ENCODE data around the gene TRIML1. TPM values are rescaled to one million over a fixed set of nuclear protein-coding genes. Genes with fewer than 3 reads are reported as not detected.

TRIML1 gene
- total RNA-seq, 1 donor from 2014 or later, result not detected

DNA sequence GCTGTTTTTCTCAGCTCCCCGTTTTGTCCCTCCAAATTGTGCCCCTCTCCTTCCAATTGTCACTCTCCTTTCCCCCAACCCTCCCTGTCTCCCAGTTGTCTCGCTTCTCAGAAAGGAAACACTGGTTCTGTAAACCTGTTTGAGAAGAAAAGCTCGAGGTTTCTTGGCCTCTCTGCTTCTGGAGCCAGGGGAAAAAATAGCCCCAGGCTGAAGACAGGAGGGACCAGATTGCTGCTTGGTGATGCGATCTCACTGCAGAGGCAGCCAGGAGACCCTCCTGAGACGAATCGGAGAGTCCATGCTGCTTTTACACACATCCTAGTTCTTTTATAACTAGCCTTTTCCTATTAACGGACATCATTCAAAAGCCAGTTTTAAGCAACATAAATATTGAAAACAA is 21.2 kb downstream of the TRIML1 start:
- Mint-ChIP-seq H3K36me3 (ENCODE audit: unreplicated experiment) (no peaks in the 10 kb centered on the region), H3K4me3 (ENCODE audit: unreplicated experiment) (no peak overlapping the region), H3K27me3 (ENCODE audit: unreplicated experiment) (peaks cover 3% of the 10 kb centered on the region), H3K9me3 (ENCODE audit: unreplicated experiment) (peaks cover 3% of the 10 kb centered on the region), H3K4me1 (ENCODE audit: low read depth, unreplicated experiment) (peaks cover 9% of the 10 kb centered on the region), H3K27ac (ENCODE audit: unreplicated experiment) (no peak overlapping the region)
- TF ChIP-seq, protein P1, sequence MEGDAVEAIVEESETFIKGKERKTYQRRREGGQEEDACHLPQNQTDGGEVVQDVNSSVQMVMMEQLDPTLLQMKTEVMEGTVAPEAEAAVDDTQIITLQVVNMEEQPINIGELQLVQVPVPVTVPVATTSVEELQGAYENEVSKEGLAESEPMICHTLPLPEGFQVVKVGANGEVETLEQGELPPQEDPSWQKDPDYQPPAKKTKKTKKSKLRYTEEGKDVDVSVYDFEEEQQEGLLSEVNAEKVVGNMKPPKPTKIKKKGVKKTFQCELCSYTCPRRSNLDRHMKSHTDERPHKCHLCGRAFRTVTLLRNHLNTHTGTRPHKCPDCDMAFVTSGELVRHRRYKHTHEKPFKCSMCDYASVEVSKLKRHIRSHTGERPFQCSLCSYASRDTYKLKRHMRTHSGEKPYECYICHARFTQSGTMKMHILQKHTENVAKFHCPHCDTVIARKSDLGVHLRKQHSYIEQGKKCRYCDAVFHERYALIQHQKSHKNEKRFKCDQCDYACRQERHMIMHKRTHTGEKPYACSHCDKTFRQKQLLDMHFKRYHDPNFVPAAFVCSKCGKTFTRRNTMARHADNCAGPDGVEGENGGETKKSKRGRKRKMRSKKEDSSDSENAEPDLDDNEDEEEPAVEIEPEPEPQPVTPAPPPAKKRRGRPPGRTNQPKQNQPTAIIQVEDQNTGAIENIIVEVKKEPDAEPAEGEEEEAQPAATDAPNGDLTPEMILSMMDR (IDR thresholded peaks at IDR 0.05; ENCODE audit: partially characterized antibody, unreplicated experiment), result no peak
- peak; percentile 43 for DNase-seq

DNA sequence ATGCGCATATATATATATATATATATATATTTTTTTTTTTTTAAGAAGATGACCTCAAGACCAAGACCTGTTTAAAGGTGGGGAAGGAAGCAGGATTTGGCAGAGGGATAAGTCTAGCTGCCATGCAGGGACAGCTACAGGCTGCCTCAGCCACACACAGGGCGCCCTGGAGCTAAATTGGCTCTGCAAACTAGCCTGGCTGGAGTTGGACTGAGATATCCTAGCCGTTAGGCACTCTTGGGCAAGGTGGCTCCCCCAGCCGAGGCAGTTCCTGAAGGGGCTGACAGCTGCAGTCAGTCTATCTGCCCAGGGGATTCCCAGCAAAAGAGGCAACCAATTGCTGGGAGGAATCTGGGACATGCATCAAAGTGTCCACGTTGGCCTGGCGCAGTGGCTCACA is 21.9 kb downstream of the TRIML1 start:
- Mint-ChIP-seq H3K4me3 (ENCODE audit: unreplicated experiment) (no peak overlapping the region), H3K27ac (ENCODE audit: unreplicated experiment) (no peak overlapping the region), H3K4me1 (ENCODE audit: low read depth, unreplicated experiment) (peaks cover 9% of the 10 kb centered on the region), H3K36me3 (ENCODE audit: unreplicated experiment) (no peaks in the 10 kb centered on the region), H3K9me3 (ENCODE audit: unreplicated experiment) (peaks cover 3% of the 10 kb centered on the region), H3K27me3 (ENCODE audit: unreplicated experiment) (peaks cover 3% of the 10 kb centered on the region)
- peak; percentile 29 for DNase-seq
- TF ChIP-seq, protein P1 (IDR thresholded peaks at IDR 0.05; ENCODE audit: partially characterized antibody, unreplicated experiment), result no peak

DNA sequence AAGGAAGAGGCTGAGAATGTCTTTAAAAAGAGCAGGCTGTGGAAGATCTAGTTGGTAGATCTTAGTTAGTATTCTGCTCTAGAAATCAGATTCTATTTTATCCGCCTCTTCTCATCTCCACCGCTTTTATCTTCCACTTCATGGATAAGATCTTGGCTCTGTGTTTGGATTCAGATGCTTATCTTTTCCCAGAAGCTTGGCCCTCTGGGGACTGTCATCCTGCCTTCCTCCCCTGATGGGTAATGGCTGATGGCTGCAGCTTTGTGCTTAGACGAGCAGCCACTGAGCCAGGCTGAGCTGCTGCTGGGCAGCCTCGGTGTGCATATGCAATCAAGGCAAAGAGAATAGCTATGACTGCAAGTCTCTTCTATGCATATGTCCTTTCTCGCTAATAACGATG is 23.5 kb downstream of the TRIML1 start:
- peak overlapping the region; percentile 19 for H3K27ac Mint-ChIP-seq (ENCODE audit: unreplicated experiment)
- H3K4me3 Mint-ChIP-seq (ENCODE audit: unreplicated experiment), result no peak overlapping the region
- peak; percentile 34 for DNase-seq
- peaks cover 9% of the 10 kb centered on the region for H3K4me1 Mint-ChIP-seq (ENCODE audit: low read depth, unreplicated experiment)
- peaks cover 3% of the 10 kb centered on the region for H3K27me3 Mint-ChIP-seq (ENCODE audit: unreplicated experiment)
- H3K9me3 Mint-ChIP-seq (ENCODE audit: unreplicated experiment), result peaks cover 5% of the 10 kb centered on the region
- H3K36me3 Mint-ChIP-seq (ENCODE audit: unreplicated experiment), result no peaks in the 10 kb centered on the region
- TF ChIP-seq, protein P1 (IDR thresholded peaks at IDR 0.05; ENCODE audit: partially characterized antibody, unreplicated experiment), result no peak

DNA sequence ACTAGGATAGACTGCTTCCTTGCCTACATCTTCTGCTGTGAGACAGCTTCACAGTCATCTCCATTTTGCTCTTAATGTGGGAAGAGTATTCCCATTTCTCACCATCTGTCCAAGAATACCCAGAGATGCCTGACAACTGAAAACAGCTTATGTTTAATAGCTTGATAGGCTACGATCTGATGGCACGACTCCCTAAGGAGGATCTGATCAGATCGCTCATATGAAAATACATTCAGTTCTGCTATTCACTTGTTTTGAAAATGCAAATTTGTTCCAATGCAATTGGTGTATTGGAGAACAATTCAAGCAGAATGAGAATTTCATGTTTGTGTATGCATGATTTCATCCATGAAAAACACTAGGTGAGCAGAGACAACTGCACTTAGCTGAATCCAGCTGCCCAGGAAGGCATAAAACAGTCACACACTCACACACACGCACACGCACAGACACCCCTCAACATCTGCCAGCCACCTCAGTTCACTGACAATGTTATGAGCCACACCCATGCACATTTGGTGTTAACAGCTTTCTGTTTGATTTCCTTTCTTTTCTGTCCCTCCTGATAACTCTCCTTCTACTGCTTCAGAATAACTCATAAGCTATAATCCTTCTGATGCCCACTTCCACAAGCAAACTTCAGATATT is 29.6 kb downstream of the TRIML1 start:
- no peak overlapping the region for H3K4me3 Mint-ChIP-seq (ENCODE audit: unreplicated experiment)
- H3K9me3 Mint-ChIP-seq (ENCODE audit: unreplicated experiment), result peaks cover 2% of the 10 kb centered on the region
- peak; percentile 21 for DNase-seq
- H3K36me3 Mint-ChIP-seq (ENCODE audit: unreplicated experiment), result no peaks in the 10 kb centered on the region
- H3K27ac Mint-ChIP-seq (ENCODE audit: unreplicated experiment), result peak overlapping the region; percentile 57
- TF ChIP-seq, protein P1 (IDR thresholded peaks at IDR 0.05; ENCODE audit: partially characterized antibody, unreplicated experiment), result no peak
- H3K27me3 Mint-ChIP-seq (ENCODE audit: unreplicated experiment), result peaks cover 4% of the 10 kb centered on the region
- H3K4me1 Mint-ChIP-seq (ENCODE audit: low read depth, unreplicated experiment), result peaks cover 15% of the 10 kb centered on the region

DNA sequence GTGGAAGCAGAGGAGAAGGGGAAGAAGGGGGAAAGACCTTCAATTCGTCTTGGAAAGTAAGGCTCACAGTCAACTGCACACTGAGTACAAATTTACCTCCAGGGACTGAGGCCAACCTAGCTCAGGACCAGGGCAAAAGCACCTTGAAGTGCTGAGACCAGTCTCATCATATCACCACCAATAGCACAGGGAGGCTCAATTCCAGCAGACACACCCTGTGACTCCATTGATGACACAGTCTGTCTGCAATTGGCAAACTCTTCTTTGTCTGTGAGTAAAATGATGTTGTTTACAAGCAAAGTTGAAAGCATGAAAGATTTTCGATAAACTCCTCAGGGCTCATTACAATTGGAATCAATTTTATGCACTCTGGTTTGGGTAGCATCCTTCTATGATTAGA is 32.3 kb downstream of the TRIML1 start:
- peaks cover 13% of the 10 kb centered on the region for H3K4me1 Mint-ChIP-seq (ENCODE audit: low read depth, unreplicated experiment)
- H3K36me3 Mint-ChIP-seq (ENCODE audit: unreplicated experiment), result no peaks in the 10 kb centered on the region
- H3K27ac Mint-ChIP-seq (ENCODE audit: unreplicated experiment), result no peak overlapping the region
- TF ChIP-seq, protein P1 (IDR thresholded peaks at IDR 0.05; ENCODE audit: partially characterized antibody, unreplicated experiment), result no peak
- peaks cover 4% of the 10 kb centered on the region for H3K27me3 Mint-ChIP-seq (ENCODE audit: unreplicated experiment)
- H3K4me3 Mint-ChIP-seq (ENCODE audit: unreplicated experiment), result no peak overlapping the region
- no peaks in the 10 kb centered on the region for H3K9me3 Mint-ChIP-seq (ENCODE audit: unreplicated experiment)
- DNase-seq, result no peak
